ENCODE data around the gene PSME1.

DNA sequence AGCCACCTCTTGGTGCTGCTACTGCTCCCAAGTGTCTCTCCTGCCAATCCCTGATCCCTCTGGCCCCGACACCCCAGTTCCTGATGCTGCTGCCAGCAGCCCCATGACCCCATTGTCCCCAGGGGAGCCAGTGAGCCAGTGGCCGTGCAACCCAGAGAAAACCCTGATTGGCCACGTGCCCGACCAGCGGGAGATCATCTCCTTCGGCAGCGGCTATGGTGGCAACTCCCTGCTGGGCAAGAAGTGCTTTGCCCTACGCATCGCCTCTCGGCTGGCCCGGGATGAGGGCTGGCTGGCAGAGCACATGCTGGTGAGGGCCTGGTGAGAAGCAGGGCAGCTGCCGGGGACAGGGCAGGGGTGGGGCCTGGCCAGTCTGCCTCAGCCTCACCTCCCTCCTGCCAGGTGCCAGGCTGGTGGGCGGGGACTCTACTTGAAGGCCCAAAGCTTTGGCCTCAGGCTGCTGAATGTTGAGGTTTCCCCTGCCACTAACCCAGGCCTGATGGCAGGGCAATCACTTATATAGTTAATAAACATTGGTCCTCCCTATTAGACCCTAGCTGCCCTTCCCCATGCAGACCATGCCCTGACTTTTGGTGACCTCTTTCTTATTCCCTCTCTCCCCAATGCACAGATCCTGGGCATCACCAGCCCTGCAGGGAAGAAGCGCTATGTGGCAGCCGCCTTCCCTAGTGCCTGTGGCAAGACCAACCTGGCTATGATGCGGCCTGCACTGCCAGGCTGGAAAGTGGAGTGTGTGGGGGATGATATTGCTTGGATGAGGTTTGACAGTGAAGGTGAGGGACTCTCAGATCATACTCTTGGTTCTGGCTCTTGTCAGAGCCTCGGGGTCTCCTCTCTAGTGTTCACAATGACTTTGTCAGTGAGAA, 36.8 kb upstream of the PSME1 start:
- no peak for TF ChIP-seq CTCF (IDR thresholded peaks at IDR 0.05 in 4 of 5, conservative IDR thresholded peaks at IDR 0.05 in 1 of 5)
- TF ChIP-seq POLR2A (IDR thresholded peaks at IDR 0.05): no peak

All from gastrocnemius medialis (tissue), 4 donors.